NB4 (cell line): ENCODE data around the gene MAPK13.
A peak's percentile ranks its signal among the peaks of the same experiment; 100 is the strongest.

Experiments used
- DNase-seq: peaks from one replicate; pipeline ENCODE4 v3.0.0; 2010; ENCODE audit warnings: low read depth
- H3K4me3 ChIP-seq: one replicate; pipeline ENCODE4 v1.5.1; 2011; ENCODE audit warnings: mild to moderate bottlenecking, low read depth, low read length, moderate library complexity
- MYC ChIP-seq: IDR thresholded peaks from 2 replicates; pipeline ENCODE4 v1.6.1; 2011; ENCODE audit warnings: low read depth, low read length
- POLR2A ChIP-seq: IDR thresholded peaks from 2 replicates; pipeline ENCODE4 v1.6.1; 2011; ENCODE audit warnings: mild to moderate bottlenecking; ENCODE audit not compliant: insufficient read length; ENCODE audit errors: extremely low read depth
- TF ChIP-seq, protein P1 (sequence below): IDR thresholded peaks from one replicate; pipeline ENCODE4 v1.5.1; 2012; ENCODE audit warnings: low read depth, low read length
- TF ChIP-seq, protein P2 (sequence below): IDR thresholded peaks from 2 replicates; pipeline ENCODE4 v1.6.1; 2011; ENCODE audit warnings: low read depth, low read length

MAPK13 gene

DNA sequence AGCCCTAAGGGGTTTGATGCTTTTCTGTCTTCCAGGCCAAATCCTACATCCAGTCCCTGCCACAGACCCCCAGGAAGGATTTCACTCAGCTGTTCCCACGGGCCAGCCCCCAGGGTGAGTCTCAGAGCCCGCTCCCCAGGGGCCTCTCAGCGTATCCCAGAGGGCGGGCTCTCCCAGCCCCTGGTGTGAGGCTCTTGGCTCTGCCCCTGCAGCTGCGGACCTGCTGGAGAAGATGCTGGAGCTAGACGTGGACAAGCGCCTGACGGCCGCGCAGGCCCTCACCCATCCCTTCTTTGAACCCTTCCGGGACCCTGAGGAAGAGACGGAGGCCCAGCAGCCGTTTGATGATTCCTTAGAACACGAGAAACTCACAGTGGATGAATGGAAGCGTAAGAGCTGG is 8.4 kb downstream of the MAPK13 start:
- no peak for TF ChIP-seq MYC
- no peak for TF ChIP-seq POLR2A
- TF ChIP-seq, protein P1, sequence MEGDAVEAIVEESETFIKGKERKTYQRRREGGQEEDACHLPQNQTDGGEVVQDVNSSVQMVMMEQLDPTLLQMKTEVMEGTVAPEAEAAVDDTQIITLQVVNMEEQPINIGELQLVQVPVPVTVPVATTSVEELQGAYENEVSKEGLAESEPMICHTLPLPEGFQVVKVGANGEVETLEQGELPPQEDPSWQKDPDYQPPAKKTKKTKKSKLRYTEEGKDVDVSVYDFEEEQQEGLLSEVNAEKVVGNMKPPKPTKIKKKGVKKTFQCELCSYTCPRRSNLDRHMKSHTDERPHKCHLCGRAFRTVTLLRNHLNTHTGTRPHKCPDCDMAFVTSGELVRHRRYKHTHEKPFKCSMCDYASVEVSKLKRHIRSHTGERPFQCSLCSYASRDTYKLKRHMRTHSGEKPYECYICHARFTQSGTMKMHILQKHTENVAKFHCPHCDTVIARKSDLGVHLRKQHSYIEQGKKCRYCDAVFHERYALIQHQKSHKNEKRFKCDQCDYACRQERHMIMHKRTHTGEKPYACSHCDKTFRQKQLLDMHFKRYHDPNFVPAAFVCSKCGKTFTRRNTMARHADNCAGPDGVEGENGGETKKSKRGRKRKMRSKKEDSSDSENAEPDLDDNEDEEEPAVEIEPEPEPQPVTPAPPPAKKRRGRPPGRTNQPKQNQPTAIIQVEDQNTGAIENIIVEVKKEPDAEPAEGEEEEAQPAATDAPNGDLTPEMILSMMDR, result no peak
- TF ChIP-seq, protein P2, sequence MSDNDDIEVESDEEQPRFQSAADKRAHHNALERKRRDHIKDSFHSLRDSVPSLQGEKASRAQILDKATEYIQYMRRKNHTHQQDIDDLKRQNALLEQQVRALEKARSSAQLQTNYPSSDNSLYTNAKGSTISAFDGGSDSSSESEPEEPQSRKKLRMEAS, result no peak
- no peak overlapping the region for H3K4me3 ChIP-seq
- DNase-seq, result no peak

GRCh38 chr6:36139431-36139830 is 9.1 kb downstream of the MAPK13 start:
- DNase-seq, result peak; percentile 59
- H3K4me3 ChIP-seq, result no peak overlapping the region
- TF ChIP-seq, protein P1, result peak; percentile 33
- no peak for TF ChIP-seq POLR2A

DNA sequence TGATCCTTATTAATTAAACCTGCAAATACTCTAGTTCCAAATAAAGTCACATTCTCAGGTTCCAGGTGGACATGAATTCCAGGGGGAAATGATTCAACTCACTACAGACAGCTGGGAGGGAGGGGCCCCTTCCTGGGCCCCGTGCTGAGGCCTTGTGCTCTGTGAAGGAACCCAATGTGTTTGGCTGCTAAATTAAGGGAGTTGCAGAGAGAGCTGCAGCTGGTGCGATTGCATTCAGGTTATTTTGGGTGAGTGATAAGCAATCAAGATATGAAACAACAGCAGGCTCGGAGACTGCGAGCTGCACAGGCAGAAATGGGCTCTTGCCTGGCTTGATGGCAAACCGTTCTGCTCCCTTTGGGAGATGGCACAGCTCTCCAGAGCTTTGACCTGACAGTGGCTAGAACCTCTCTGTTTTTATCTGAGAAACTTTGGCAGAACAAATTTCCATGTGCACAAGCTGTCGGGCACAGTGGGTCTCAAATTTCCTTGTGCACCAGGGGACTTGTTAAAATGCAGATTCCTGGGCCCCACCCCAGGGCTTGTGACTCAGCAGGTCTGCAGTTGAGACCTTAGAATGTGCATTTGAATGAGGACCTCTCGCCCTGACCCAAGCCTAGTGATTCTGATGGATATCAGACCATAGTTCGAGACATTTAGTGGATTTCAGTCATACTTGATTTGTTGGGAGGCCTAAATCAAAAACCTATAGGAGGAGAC is 9.8 kb downstream of the MAPK13 start:
- peak; percentile 64 for DNase-seq
- no peak overlapping the region for H3K4me3 ChIP-seq
- TF ChIP-seq, protein P2, result no peak
- TF ChIP-seq, protein P1, result no peak
- TF ChIP-seq MYC (no peak), POLR2A (no peak)

DNA sequence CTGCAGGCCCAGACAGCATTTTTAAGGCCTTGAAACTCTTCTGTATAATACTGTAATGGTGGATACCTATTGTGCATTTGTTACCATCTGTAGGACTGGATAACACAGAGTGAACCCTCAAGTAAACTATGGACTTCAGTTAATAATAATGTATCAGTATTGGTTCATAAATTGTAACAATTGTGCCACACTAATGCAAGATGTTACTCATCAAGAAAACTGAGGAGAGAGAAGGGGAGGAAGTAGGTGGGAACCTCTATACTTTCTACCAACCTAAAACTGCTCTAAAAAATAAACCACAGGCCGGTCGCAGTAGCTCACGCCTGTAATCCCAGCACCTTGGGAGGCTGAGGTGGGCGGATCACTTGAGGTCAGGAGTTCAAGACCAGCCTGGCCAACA is 10.8 kb downstream of the MAPK13 start:
- no peak overlapping the region for H3K4me3 ChIP-seq
- DNase-seq, result peak; percentile 45
- TF ChIP-seq, protein P2, result no peak
- TF ChIP-seq POLR2A, result no peak
- no peak for TF ChIP-seq MYC
- TF ChIP-seq, protein P1, result no peak

DNA sequence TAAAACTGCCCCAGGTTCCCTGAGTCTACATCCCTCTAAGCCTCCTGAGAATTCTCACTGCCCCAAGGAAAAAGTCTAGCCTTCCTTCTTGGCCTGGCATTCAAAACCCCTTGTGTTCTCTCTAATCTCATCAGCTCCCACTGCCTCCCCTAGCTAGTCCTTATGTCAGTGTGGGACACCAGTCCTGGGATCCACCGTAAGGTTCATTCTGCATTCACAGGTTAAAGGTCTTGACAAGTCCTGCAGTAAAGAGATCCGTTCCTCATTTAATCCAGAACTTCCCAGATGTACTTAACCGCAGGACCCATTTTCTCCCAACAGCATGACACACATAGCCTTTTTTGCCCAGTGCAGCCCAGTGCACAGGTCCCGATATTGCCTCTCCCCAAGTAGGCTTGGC is 11.6 kb downstream of the MAPK13 start:
- no peak overlapping the region for H3K4me3 ChIP-seq
- DNase-seq, result no peak
- no peak for TF ChIP-seq POLR2A
- TF ChIP-seq, protein P1, result no peak
- no peak for TF ChIP-seq MYC
- TF ChIP-seq, protein P2, result no peak
